GM12891 (cell line): ENCODE results near the gene KCNMA1.

Source experiments
- POLR2A ChIP-seq: IDR thresholded peaks from 2 replicates; pipeline ENCODE4 v1.6.1; 2011; ENCODE audit warnings: low read depth, low read length, control low read depth
- POU2F2 ChIP-seq: IDR thresholded peaks from 2 replicates; pipeline ENCODE4 v1.6.1; 2011; ENCODE audit warnings: low read depth, mild to moderate bottlenecking, control low read depth, low read length, moderate library complexity
- TAF1 ChIP-seq: IDR thresholded peaks from 2 replicates; pipeline ENCODE4 v1.6.1; 2011; ENCODE audit warnings: low read depth, low read length, control low read depth

- TF ChIP-seq TAF1 = no peak
- TF ChIP-seq POLR2A = no peak
- TF ChIP-seq POU2F2 = no peak
Measured at GRCh38 chr10:77084431-77085144, 553.0 kb downstream of the KCNMA1 start.
